HCT116 (cell line): ENCODE results near the gene SPSB4. TPM values are rescaled to one million over a fixed set of nuclear protein-coding genes. Genes with fewer than 3 reads are reported as not detected.

Experiments used
- ATAC-seq: fragments of 200-7000 bp; cut with Tn5 transposase; 2 replicates; pipeline ENCODE4 v1.9.1; 2020; ENCODE audit warnings: mild to moderate bottlenecking, moderate library complexity
- BruUV-seq: library from RNA; stranded (reverse); fragments of 400-500 nt; replicated peaks from 2 replicates; lab custom pipeline; 2021; lab: Mats Ljungman, UMichigan
- CTCF ChIA-PET: fragments of 300-600 bp; sonication (Branson Sonifier 250); formaldehyde crosslinking; loops from one replicate; lab custom pipeline; 2021; ENCODE audit warnings: antibody characterized with exemption; lab: Charles Lee
- POLR2A ChIA-PET: fragments of 300-600, 350-600 bp; sonication (Branson Sonifier 250); formaldehyde crosslinking; loops from one replicate; lab custom pipeline; 2021; ENCODE audit warnings: antibody characterized with exemption; lab: Charles Lee
- RAD21 ChIA-PET, 2 experiments: fragments of 300-600 bp; sonication (Branson Sonifier 250); formaldehyde crosslinking; loops; one replicate each; lab custom pipeline; 2023; ENCODE audit warnings: low total read pairs in 2 of 2; ENCODE audit not compliant: uncharacterized antibody in 2 of 2, unreplicated experiment in 2 of 2, low non-redundant PET in 1 of 2; lab: Charles Lee
- DNase-seq: peaks from one replicate; pipeline ENCODE4 v3.0.0-alpha.2; 2010; ENCODE audit warnings: low read depth, low spot score
- H2AFZ ChIP-seq: fragments of 200-600 bp; shearing (Covaris generic), sonication (generic); 2 replicates; pipeline ENCODE4 v1.6.1; 2017; ENCODE audit warnings: low read depth, mixed run types, mixed read lengths, antibody characterized with exemption, low read length; ENCODE audit not compliant: poor library complexity, severe bottlenecking
- H3K27ac ChIP-seq: 2 replicates; pipeline ENCODE4 v1.5.1; 2012; ENCODE audit warnings: low read depth, low read length
- H3K27me3 ChIP-seq: fragments of 200-600 bp; sonication (generic); 2 replicates; pipeline ENCODE4 v1.6.1; 2016; ENCODE audit warnings: mixed run types, low read length, mixed read lengths; ENCODE audit not compliant: insufficient read depth
- H3K36me3 ChIP-seq, 2 experiments: fragments of 200-500 bp in 1 of 2; fragments of 200-600 bp in 1 of 2; sonication (Bioruptor generic) in 1 of 2; sonication (generic) in 1 of 2; 2 replicates each; pipeline versions ENCODE4 v1.5.1 to v1.6.1; 2014 to 2016; ENCODE audit warnings: low read length in 2 of 2, inconsistent platforms in 1 of 2, mixed read lengths in 1 of 2, mixed run types in 1 of 2; ENCODE audit not compliant: insufficient read depth in 2 of 2, control insufficient read depth in 1 of 2
- H3K4me1 ChIP-seq, 2 experiments: fragments of 200-600 bp in 1 of 2; sonication (generic) in 1 of 2; 2 replicates each; pipeline versions ENCODE4 v1.5.1 to v1.6.1; 2012 to 2017; ENCODE audit warnings: low read length in 2 of 2, inconsistent platforms in 1 of 2, mild to moderate bottlenecking in 1 of 2, mixed read lengths in 1 of 2, mixed run types in 1 of 2, moderate library complexity in 1 of 2; ENCODE audit not compliant: insufficient read depth in 2 of 2, control insufficient read depth in 1 of 2
- H3K4me2 ChIP-seq: fragments of 200-600 bp; sonication (generic); 2 replicates; pipeline ENCODE4 v1.6.1; 2017; ENCODE audit warnings: mixed run types, low read length, mixed read lengths
- H3K4me3 ChIP-seq, 2 experiments: fragments of 200-600 bp in 1 of 2; sonication (generic) in 1 of 2; replicated peaks in 1 of 2; 2 replicates each; pipeline ENCODE4 v1.5.1; 2011 to 2016; ENCODE audit warnings: low read length in 2 of 2, control low read depth in 1 of 2, low read depth in 1 of 2, mild to moderate bottlenecking in 1 of 2, mixed read lengths in 1 of 2, mixed run types in 1 of 2
- H3K79me2 ChIP-seq: fragments of 200-600 bp; sonication (generic); 2 replicates; pipeline ENCODE4 v1.6.1; 2017; ENCODE audit warnings: mild to moderate bottlenecking, mixed run types, low read length, moderate library complexity, mixed read lengths; ENCODE audit not compliant: insufficient read depth
- H3K9ac ChIP-seq: fragments of 200-600 bp; sonication (generic); 2 replicates; pipeline ENCODE4 v1.6.1; 2016; ENCODE audit warnings: low read length, mixed read lengths
- H3K9me2 ChIP-seq: fragments of 200-600 bp; sonication (generic), shearing (Covaris generic); 2 replicates; pipeline ENCODE4 v1.6.1; 2017; ENCODE audit warnings: mixed run types, mild to moderate bottlenecking, moderate library complexity; ENCODE audit not compliant: insufficient read depth
- H3K9me3 ChIP-seq, 2 experiments: fragments of 200-500 bp in 1 of 2; fragments of 200-600 bp in 1 of 2; sonication (Bioruptor generic) in 1 of 2; sonication (generic) in 1 of 2; 2 replicates each; pipeline ENCODE4 v1.6.1; 2014 to 2017; ENCODE audit warnings: low read length in 2 of 2, mixed read lengths in 2 of 2, inconsistent platforms in 1 of 2, low read depth in 1 of 2, mild to moderate bottlenecking in 1 of 2, mixed run types in 1 of 2, moderate library complexity in 1 of 2; ENCODE audit not compliant: control insufficient read depth in 1 of 2, insufficient read depth in 1 of 2
- H4K20me1 ChIP-seq: fragments of 200-600 bp; sonication (generic), shearing (Covaris generic); 2 replicates; pipeline ENCODE4 v1.6.1; 2017; ENCODE audit warnings: mixed run types, mild to moderate bottlenecking, moderate library complexity; ENCODE audit not compliant: insufficient read depth
- CBX3 ChIP-seq: IDR thresholded peaks from 2 replicates; pipeline ENCODE4 v1.6.1; 2012; ENCODE audit warnings: low read depth
- EZH2phosphoT487 ChIP-seq: fragments of 200-600 bp; IDR thresholded peaks from 2 replicates; pipeline ENCODE4 v1.6.1; 2018; ENCODE audit warnings: antibody characterized with exemption, borderline replicate concordance
- RAD21 ChIP-seq: IDR thresholded peaks from 2 replicates; pipeline ENCODE4 v1.6.1; 2012; ENCODE audit warnings: low read depth, mild to moderate bottlenecking
- SP1 ChIP-seq: IDR thresholded peaks from 2 replicates; pipeline ENCODE4 v1.6.1; 2012; ENCODE audit warnings: low read depth
- SRF ChIP-seq: IDR thresholded peaks from 2 replicates; pipeline ENCODE4 v1.6.1; 2012; ENCODE audit warnings: low read depth
- YY1 ChIP-seq: IDR thresholded peaks from 2 replicates; pipeline ENCODE4 v1.6.1; 2011; ENCODE audit warnings: low read length, low read depth, moderate library complexity, mild to moderate bottlenecking; ENCODE audit not compliant: insufficient replicate concordance; ENCODE audit errors: extremely low read depth
- intact Hi-C: fragments of 100-400 bp; cut with micrococcal nuclease; formaldehyde crosslinking; loops from 2 replicates; pipeline ENCODE4 v1.10.0; 2022
- total RNA-seq: library from RNA; stranded (reverse); gene quantifications from one replicate; pipeline ENCODE4 v1.2.1, GENCODE V29; 2021; ENCODE audit not compliant: unreplicated experiment
- TF ChIP-seq, protein P1 (sequence below), 3 experiments: fragments of 200-600 bp in 1 of 3; sonication (generic) in 1 of 3; IDR thresholded peaks in 2 of 3; conservative IDR thresholded peaks in 1 of 3; 2 replicates each; pipeline ENCODE4 v1.5.1; 2012 to 2017; ENCODE audit warnings: low read depth in 2 of 3, low read length in 2 of 3, antibody characterized with exemption in 1 of 3, borderline replicate concordance in 1 of 3, control low read depth in 1 of 3, mild to moderate bottlenecking in 1 of 3, mixed read lengths in 1 of 3, mixed run types in 1 of 3, moderate library complexity in 1 of 3; ENCODE audit not compliant: insufficient read depth in 1 of 3
- TF ChIP-seq, protein P2 (sequence below): IDR thresholded peaks from 2 replicates; pipeline ENCODE4 v1.6.1; 2012

Gene SPSB4
- total RNA-seq, 1 experiment from 2014 or later = 0.57 TPM

DNA sequence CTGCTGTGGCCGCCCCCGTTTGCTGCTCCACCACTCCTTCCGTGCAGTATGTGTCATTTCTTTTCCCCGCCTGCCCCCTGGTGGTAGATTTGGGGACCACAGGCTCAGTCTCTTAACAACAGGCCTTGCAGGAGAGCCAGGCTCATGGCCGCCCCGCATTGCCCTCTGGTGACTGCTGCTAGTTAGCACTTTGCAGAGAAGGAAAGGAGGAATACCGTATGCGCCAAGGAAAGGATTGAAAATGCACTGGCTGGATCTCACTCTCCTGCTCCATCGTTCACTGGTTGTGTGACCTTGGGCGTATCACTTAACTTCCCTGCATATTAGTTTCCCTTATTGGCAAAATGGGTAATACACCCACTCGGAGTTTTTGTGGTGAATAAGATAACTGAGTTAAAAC, 141.2 kb downstream of the SPSB4 start:
- POLR2A ChIA-PET = no interaction called here
- H3K4me2 ChIP-seq = peak overlapping the region; percentile 38
- no peak overlapping the region for H3K9ac ChIP-seq
- no peaks in the 10 kb centered on the region for H3K36me3 ChIP-seq
- H2AFZ ChIP-seq = peak overlapping the region; percentile 28
- ATAC-seq (peak; percentile 98), DNase-seq (peak; percentile 89)
- H3K4me1 ChIP-seq = no peaks in the 10 kb centered on the region
- BruUV-seq = no TSS peak
- no peaks in the 10 kb centered on the region for H3K9me3 ChIP-seq
- TF ChIP-seq, protein P1, sequence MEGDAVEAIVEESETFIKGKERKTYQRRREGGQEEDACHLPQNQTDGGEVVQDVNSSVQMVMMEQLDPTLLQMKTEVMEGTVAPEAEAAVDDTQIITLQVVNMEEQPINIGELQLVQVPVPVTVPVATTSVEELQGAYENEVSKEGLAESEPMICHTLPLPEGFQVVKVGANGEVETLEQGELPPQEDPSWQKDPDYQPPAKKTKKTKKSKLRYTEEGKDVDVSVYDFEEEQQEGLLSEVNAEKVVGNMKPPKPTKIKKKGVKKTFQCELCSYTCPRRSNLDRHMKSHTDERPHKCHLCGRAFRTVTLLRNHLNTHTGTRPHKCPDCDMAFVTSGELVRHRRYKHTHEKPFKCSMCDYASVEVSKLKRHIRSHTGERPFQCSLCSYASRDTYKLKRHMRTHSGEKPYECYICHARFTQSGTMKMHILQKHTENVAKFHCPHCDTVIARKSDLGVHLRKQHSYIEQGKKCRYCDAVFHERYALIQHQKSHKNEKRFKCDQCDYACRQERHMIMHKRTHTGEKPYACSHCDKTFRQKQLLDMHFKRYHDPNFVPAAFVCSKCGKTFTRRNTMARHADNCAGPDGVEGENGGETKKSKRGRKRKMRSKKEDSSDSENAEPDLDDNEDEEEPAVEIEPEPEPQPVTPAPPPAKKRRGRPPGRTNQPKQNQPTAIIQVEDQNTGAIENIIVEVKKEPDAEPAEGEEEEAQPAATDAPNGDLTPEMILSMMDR (IDR thresholded peaks at IDR 0.05 in 2 of 3, conservative IDR thresholded peaks at IDR 0.05 in 1 of 3; ENCODE audit: borderline replicate concordance in 1 of 3, insufficient read depth in 1 of 3, low read depth in 2 of 3, low read length in 2 of 3) = peak; percentile 92 to 99 (median 99)
- TF ChIP-seq SRF (no peak), RAD21 (peak; percentile 97), EZH2phosphoT487 (no peak), CBX3 (peak; percentile 60; the same call in 1 of the 2 replicates), SP1 (no peak), YY1 (peak; percentile 37)
- TF ChIP-seq, protein P2, sequence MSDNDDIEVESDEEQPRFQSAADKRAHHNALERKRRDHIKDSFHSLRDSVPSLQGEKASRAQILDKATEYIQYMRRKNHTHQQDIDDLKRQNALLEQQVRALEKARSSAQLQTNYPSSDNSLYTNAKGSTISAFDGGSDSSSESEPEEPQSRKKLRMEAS = peak; percentile 47
- intact Hi-C loops = loop anchor here (1.0 to 5.0 kb wide), 5 partner anchors 181 to 1065 kb away; no protein-coding TSS in a partner anchor
- peaks cover 19% of the 10 kb centered on the region; the same call in 1 of the 2 replicates for H3K27me3 ChIP-seq
- H3K27ac ChIP-seq = no peak overlapping the region
- no peaks in the 10 kb centered on the region for H3K9me2 ChIP-seq
- RAD21 ChIA-PET = interaction anchor here (1.2 to 1.3 kb wide), 2 partner anchors 192 kb away, joined by 4 to 5 read pairs; no protein-coding TSS in a partner anchor
- no peak overlapping the region for H3K4me3 ChIP-seq
- no peaks in the 10 kb centered on the region for H3K79me2 ChIP-seq
- CTCF ChIA-PET = interaction anchor here (0.6 to 3.3 kb wide), 8 partner anchors 9 to 294 kb away, joined by 3 to 38 read pairs (median 3); partner anchors contain the start of gene PXYLP1
- H4K20me1 ChIP-seq = no peaks in the 10 kb centered on the region
